A673 (cell line): Measurements from ENCODE around the gene COG2. TPM values are rescaled to one million over a fixed set of nuclear protein-coding genes. Genes with fewer than 3 reads are reported as not detected.

ENCODE experiments used
- BruUV-seq: library from RNA; stranded (reverse); fragments of 400-500 nt; replicated peaks from 2 replicates; lab custom pipeline; 2021; lab: Mats Ljungman, UMichigan
- CTCF ChIA-PET: fragments of 300-600 bp; sonication (Branson Sonifier 250); formaldehyde crosslinking; loops from one replicate; lab custom pipeline; 2022; ENCODE audit warnings: antibody characterized with exemption; lab: Charles Lee
- POLR2A ChIA-PET: fragments of 300-600 bp; sonication (Branson Sonifier 250); formaldehyde crosslinking; loops from one replicate; lab custom pipeline; 2022; ENCODE audit warnings: antibody characterized with exemption; ENCODE audit not compliant: low non-redundant PET; lab: Charles Lee
- DNase-seq: peaks from one replicate; pipeline ENCODE4 v3.0.0-alpha.2; 2015; ENCODE audit warnings: low spot score
- H3K27ac ChIP-seq: fragments of 200-600 bp; sonication (generic); 2 replicates; pipeline ENCODE4 v1.5.1; 2016; ENCODE audit warnings: mixed run types, low read depth, mild to moderate bottlenecking, mixed read lengths, antibody characterized with exemption, low read length; ENCODE audit not compliant: poor library complexity, severe bottlenecking
- H3K27me3 ChIP-seq: fragments of 200-600 bp; sonication (generic); replicated peaks from 2 replicates; pipeline ENCODE4 v1.6.1; 2017; ENCODE audit warnings: mixed run types, low read depth, mild to moderate bottlenecking, mixed read lengths, antibody characterized with exemption, low read length; ENCODE audit not compliant: insufficient read depth, poor library complexity
- H3K36me3 ChIP-seq: fragments of 200-600 bp; sonication (generic); 2 replicates; pipeline ENCODE4 v1.6.1; 2016; ENCODE audit warnings: mixed run types, mild to moderate bottlenecking, mixed read lengths, antibody characterized with exemption, low read length; ENCODE audit not compliant: insufficient read depth, poor library complexity, severe bottlenecking
- H3K4me1 ChIP-seq: fragments of 200-600 bp; sonication (generic); 2 replicates; pipeline ENCODE4 v1.6.1; 2017; ENCODE audit warnings: mixed run types, mild to moderate bottlenecking, mixed read lengths, antibody characterized with exemption, low read length; ENCODE audit not compliant: insufficient read depth, poor library complexity, severe bottlenecking
- H3K4me3 ChIP-seq: fragments of 200-600 bp; sonication (generic); 2 replicates; pipeline ENCODE4 v1.5.1; 2016; ENCODE audit warnings: low read depth, mixed run types, mild to moderate bottlenecking, mixed read lengths, low read length; ENCODE audit not compliant: poor library complexity, severe bottlenecking
- H3K9me3 ChIP-seq: fragments of 200-600 bp; sonication (generic); 2 replicates; pipeline ENCODE4 v1.6.1; 2016; ENCODE audit warnings: mixed run types, low read depth, mild to moderate bottlenecking, mixed read lengths, antibody characterized with exemption, low read length; ENCODE audit not compliant: poor library complexity, severe bottlenecking
- EZH2 ChIP-seq: fragments of 200-600 bp; sonication (generic); IDR thresholded peaks from 2 replicates; pipeline ENCODE4 v1.6.1; 2017; ENCODE audit warnings: borderline replicate concordance, low read depth, mild to moderate bottlenecking, mixed read lengths, antibody characterized with exemption, low read length; ENCODE audit not compliant: poor library complexity, severe bottlenecking
- intact Hi-C: fragments of 100-400 bp; cut with micrococcal nuclease; formaldehyde crosslinking; loops from one replicate; pipeline ENCODE4 v1.10.0; 2022; ENCODE audit not compliant: unreplicated experiment
- total RNA-seq: library from RNA; stranded (reverse); gene quantifications from 2 replicates; pipeline ENCODE4 v1.2.3, GENCODE V29; 2021
- TF ChIP-seq, protein P1 (sequence below): fragments of 300-800, 200-600 bp; sonication (generic); conservative IDR thresholded peaks from 2 replicates; pipeline ENCODE4 v1.5.1; 2017; ENCODE audit warnings: low read depth, mild to moderate bottlenecking, antibody characterized with exemption, low read length, moderate library complexity, mixed read lengths

The COG2 gene
- total RNA-seq, 1 experiment from 2014 or later = 20.3 TPM

DNA sequence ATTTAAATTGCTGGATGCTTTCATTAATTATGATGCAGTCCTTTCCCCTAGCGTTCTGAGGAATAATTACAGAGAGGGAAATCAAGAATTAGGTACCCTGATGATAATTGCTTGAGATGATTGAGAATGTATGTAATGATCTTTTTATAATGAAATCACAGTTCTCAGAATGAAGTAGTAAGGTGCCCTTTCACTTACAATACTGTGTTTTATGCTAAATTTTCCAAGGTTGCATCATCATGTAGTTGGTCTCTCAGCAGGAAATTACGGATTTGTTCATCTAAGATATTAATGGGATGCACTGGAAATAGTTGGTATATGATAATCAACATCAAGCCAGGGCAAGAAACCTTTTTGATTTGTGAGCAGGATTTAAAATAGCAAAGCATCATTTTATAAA is 37.5 kb downstream of the COG2 start:
- no peak overlapping the region for H3K4me3 ChIP-seq
- TF ChIP-seq EZH2 = no peak
- TF ChIP-seq, protein P1, sequence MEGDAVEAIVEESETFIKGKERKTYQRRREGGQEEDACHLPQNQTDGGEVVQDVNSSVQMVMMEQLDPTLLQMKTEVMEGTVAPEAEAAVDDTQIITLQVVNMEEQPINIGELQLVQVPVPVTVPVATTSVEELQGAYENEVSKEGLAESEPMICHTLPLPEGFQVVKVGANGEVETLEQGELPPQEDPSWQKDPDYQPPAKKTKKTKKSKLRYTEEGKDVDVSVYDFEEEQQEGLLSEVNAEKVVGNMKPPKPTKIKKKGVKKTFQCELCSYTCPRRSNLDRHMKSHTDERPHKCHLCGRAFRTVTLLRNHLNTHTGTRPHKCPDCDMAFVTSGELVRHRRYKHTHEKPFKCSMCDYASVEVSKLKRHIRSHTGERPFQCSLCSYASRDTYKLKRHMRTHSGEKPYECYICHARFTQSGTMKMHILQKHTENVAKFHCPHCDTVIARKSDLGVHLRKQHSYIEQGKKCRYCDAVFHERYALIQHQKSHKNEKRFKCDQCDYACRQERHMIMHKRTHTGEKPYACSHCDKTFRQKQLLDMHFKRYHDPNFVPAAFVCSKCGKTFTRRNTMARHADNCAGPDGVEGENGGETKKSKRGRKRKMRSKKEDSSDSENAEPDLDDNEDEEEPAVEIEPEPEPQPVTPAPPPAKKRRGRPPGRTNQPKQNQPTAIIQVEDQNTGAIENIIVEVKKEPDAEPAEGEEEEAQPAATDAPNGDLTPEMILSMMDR = no peak
- H3K27me3 ChIP-seq = no peaks in the 10 kb centered on the region
- BruUV-seq = no TSS peak
- POLR2A ChIA-PET = no interaction called here
- no peak for DNase-seq
- H3K27ac ChIP-seq = no peak overlapping the region
- H3K9me3 ChIP-seq = no peaks in the 10 kb centered on the region
- CTCF ChIA-PET = no interaction called here
- peaks cover 7% of the 10 kb centered on the region for H3K4me1 ChIP-seq
- H3K36me3 ChIP-seq = peaks cover 17% of the 10 kb centered on the region
- intact Hi-C loops = no loop called here

DNA sequence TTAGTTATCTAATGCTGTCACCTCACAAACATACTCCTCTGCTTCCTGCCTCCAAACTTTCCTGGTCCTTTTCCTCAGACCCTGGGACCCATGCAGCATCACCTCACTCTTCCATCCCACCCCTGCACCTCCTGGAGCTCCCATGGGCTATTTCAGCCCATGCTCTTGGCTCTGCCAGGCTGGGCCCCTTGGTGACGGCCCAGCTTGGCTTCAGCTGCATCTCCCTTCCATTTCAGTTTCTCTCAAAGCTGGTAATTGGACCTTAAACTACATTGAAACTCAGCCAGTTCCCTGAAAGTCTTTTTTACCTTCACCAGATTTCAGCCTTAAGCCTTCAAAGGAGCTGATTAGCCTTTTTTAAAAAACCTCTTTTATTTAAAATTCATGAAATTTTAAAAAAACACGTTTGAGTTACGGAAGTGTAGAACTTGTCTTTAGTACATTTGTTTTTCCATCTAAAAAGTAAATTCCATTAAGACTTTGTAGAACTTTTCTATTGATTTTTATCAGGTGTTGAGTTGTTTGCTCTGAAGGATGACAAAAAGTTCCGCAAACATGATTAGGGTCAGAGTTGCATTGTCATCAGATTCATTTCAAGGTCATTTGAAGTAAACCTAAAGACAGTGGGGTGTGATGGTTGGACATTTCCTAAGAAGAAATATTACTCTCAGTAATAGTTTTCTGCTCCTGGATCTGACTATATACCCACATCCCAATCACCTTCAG is 38.2 kb downstream of the COG2 start:
- no peak for TF ChIP-seq EZH2
- TF ChIP-seq, protein P1 = no peak
- H3K36me3 ChIP-seq = peaks cover 22% of the 10 kb centered on the region
- intact Hi-C loops = no loop called here

DNA sequence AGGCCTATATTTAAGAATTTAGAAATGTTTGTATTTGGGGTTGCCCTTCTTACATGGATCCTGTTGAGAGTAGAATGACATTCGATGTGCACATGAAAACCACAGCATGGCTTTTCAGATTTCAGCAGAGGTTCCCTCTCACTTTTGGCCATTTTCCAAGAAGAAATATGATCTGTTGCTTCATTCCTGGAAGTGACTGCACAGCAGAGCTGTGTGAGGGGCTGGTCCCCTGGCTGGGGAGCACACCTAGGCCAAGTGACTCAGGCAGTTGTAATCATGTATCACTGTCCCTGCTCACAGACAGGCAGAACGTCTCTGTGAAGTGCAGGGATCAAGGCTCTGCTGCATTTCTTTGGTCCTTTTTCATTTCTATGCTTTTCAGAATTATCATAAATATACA is 39.3 kb downstream of the COG2 start:
- POLR2A ChIA-PET = no interaction called here

More for the DNA sequence above, 38.2 kb downstream of the COG2 start:
- H3K4me3 ChIP-seq = no peak overlapping the region
- no peaks in the 10 kb centered on the region for H3K9me3 ChIP-seq
- POLR2A ChIA-PET = no interaction called here
- CTCF ChIA-PET = no interaction called here
- no peak overlapping the region for H3K27ac ChIP-seq
- no TSS peak for BruUV-seq
- DNase-seq = no peak
- peaks cover 7% of the 10 kb centered on the region for H3K4me1 ChIP-seq
- no peaks in the 10 kb centered on the region for H3K27me3 ChIP-seq

More for the DNA sequence above, 39.3 kb downstream of the COG2 start:
- Histone ChIP-seq H3K9me3 (no peaks in the 10 kb centered on the region), H3K4me3 (no peak overlapping the region), H3K36me3 (peaks cover 17% of the 10 kb centered on the region), H3K4me1 (peaks cover 7% of the 10 kb centered on the region), H3K27ac (no peak overlapping the region), H3K27me3 (no peaks in the 10 kb centered on the region)
- no TSS peak for BruUV-seq
- intact Hi-C loops = no loop called here
- TF ChIP-seq, protein P1 = no peak
- TF ChIP-seq EZH2 = no peak
- DNase-seq = peak; percentile 66
- CTCF ChIA-PET = no interaction called here
